MG63 (cell line): ENCODE results near the gene GYG2. TPM values are rescaled to one million over a fixed set of nuclear protein-coding genes. Genes with fewer than 3 reads are reported as not detected.
"Not testable (repeated sequence)": the region's sequence is repeated elsewhere in the genome, so short reads cannot be mapped to it uniquely, and the experiment has no call there.

Source experiments
- DNase-seq: peaks from one replicate; pipeline ENCODE4 v3.0.0-alpha.2; 2020
- H3K27me3 ChIP-seq: fragments of 250-450 bp; sonication (Bioruptor Pico); 2 replicates; pipeline ENCODE4 v1.5.1; 2020; ENCODE audit warnings: mild to moderate bottlenecking, moderate library complexity
- H3K36me3 ChIP-seq: fragments of 250-450 bp; sonication (Bioruptor Pico); 2 replicates; pipeline ENCODE4 v1.5.1; 2020; ENCODE audit warnings: mild to moderate bottlenecking, moderate library complexity
- H3K4me3 ChIP-seq: fragments of 250-450 bp; sonication (Bioruptor Pico); 2 replicates; pipeline ENCODE4 v1.5.1; 2020; ENCODE audit warnings: mild to moderate bottlenecking, moderate library complexity
- H3K9me3 ChIP-seq: fragments of 250-450 bp; sonication (Bioruptor Pico); 2 replicates; pipeline ENCODE4 v1.5.1; 2020; ENCODE audit warnings: mild to moderate bottlenecking, moderate library complexity
- total RNA-seq: library from RNA; depleted of rRNA; stranded (reverse); fragments of >200 nt; shearing (Covaris generic); gene quantifications from 2 replicates; pipeline ENCODE4 v1.2.3, GENCODE V29; 2014; ENCODE audit warnings: low replicate concordance; rRNA removed

Gene GYG2
- total RNA-seq: 0.76 and 4.0 TPM in 2 replicates

- peak; percentile 65 for DNase-seq
- Histone ChIP-seq H3K36me3 (no peaks in the 10 kb centered on the region), H3K4me3 (peak within 1 kb of the TSS; percentile 35), H3K27me3 (no peaks in the 10 kb centered on the region), H3K9me3 (no peaks in the 10 kb centered on the region)
Measured at GRCh38 chrX:2828344-2828958, at the start of gene GYG2. Gene GYG2 (plus strand): TSS chrX:2828930. CDS start chrX:2830189, 1,259 bp downstream.

GRCh38 chrX:2780472-2781225 lies 48.1 kb upstream of the GYG2 start:
- H3K36me3 ChIP-seq, H3K9me3 ChIP-seq, H3K27me3 ChIP-seq, DNase-seq, H3K4me3 ChIP-seq: not testable (repeated sequence)

- no peak for DNase-seq
- no peaks in the 10 kb centered on the region for H3K36me3 ChIP-seq
Measured at GRCh38 chrX:2781226-2781571, 47.5 kb upstream of the GYG2 start.

GRCh38 chrX:2781698-2782097 lies 47.0 kb upstream of the GYG2 start:
- Histone ChIP-seq H3K4me3 (no peak overlapping the region), H3K27me3 (no peaks in the 10 kb centered on the region; the same call in 1 of the 2 replicates), H3K9me3 (no peaks in the 10 kb centered on the region), H3K36me3 (no peaks in the 10 kb centered on the region)
- DNase-seq: no peak

More at GRCh38 chrX:2781226-2781571, 47.5 kb upstream of the GYG2 start:
- Histone ChIP-seq H3K4me3 (no peak overlapping the region), H3K27me3 (peaks cover 2% of the 10 kb centered on the region; the same call in 1 of the 2 replicates), H3K9me3 (no peaks in the 10 kb centered on the region)

- no peaks in the 10 kb centered on the region; the same call in 1 of the 2 replicates for H3K27me3 ChIP-seq
- no peaks in the 10 kb centered on the region for H3K9me3 ChIP-seq
- no peak overlapping the region for H3K4me3 ChIP-seq
- no peaks in the 10 kb centered on the region for H3K36me3 ChIP-seq
- no peak for DNase-seq
Measured at GRCh38 chrX:2782171-2782570, 46.6 kb upstream of the GYG2 start.

GRCh38 chrX:2782778-2783177 lies 46.0 kb upstream of the GYG2 start:
- Histone ChIP-seq H3K27me3 (no peaks in the 10 kb centered on the region), H3K9me3 (no peaks in the 10 kb centered on the region), H3K36me3 (no peaks in the 10 kb centered on the region), H3K4me3 (no peak overlapping the region)
- no peak for DNase-seq

- Histone ChIP-seq H3K27me3 (no peaks in the 10 kb centered on the region), H3K36me3 (no peaks in the 10 kb centered on the region), H3K9me3 (no peaks in the 10 kb centered on the region), H3K4me3 (no peak overlapping the region)
- DNase-seq: no peak
Measured at GRCh38 chrX:2784026-2784425, 44.7 kb upstream of the GYG2 start.

- H3K27me3 ChIP-seq: no peaks in the 10 kb centered on the region
- no peaks in the 10 kb centered on the region for H3K36me3 ChIP-seq
- no peaks in the 10 kb centered on the region for H3K9me3 ChIP-seq
- no peak overlapping the region for H3K4me3 ChIP-seq
- DNase-seq: no peak
Measured at GRCh38 chrX:2785538-2785937, 43.2 kb upstream of the GYG2 start.

- no peak for DNase-seq
- no peaks in the 10 kb centered on the region for H3K27me3 ChIP-seq
Measured at GRCh38 chrX:2788980-2789379, 39.8 kb upstream of the GYG2 start.

GRCh38 chrX:2789569-2789968 lies 39.2 kb upstream of the GYG2 start:
- Histone ChIP-seq H3K4me3 (no peak overlapping the region), H3K36me3 (no peaks in the 10 kb centered on the region), H3K9me3 (no peaks in the 10 kb centered on the region), H3K27me3 (no peaks in the 10 kb centered on the region)
- DNase-seq: no peak

More at GRCh38 chrX:2788980-2789379, 39.8 kb upstream of the GYG2 start:
- no peak overlapping the region for H3K4me3 ChIP-seq
- H3K9me3 ChIP-seq: no peaks in the 10 kb centered on the region
- no peaks in the 10 kb centered on the region for H3K36me3 ChIP-seq

GRCh38 chrX:2793752-2794151 lies 35.0 kb upstream of the GYG2 start:
- DNase-seq: no peak
- no peaks in the 10 kb centered on the region for H3K36me3 ChIP-seq
- H3K9me3 ChIP-seq: no peaks in the 10 kb centered on the region
- no peak overlapping the region for H3K4me3 ChIP-seq
- no peaks in the 10 kb centered on the region for H3K27me3 ChIP-seq

- no peak for DNase-seq
- Histone ChIP-seq H3K36me3 (no peaks in the 10 kb centered on the region), H3K27me3 (no peaks in the 10 kb centered on the region), H3K9me3 (no peaks in the 10 kb centered on the region), H3K4me3 (no peak overlapping the region)
Measured at GRCh38 chrX:2794336-2794735, 34.4 kb upstream of the GYG2 start.

GRCh38 chrX:2796808-2797207 lies 31.9 kb upstream of the GYG2 start:
- H3K27me3 ChIP-seq, DNase-seq, H3K4me3 ChIP-seq, H3K36me3 ChIP-seq, H3K9me3 ChIP-seq: not testable (repeated sequence)

GRCh38 chrX:2799369-2799768 lies 29.4 kb upstream of the GYG2 start:
- Histone ChIP-seq H3K4me3 (no peak overlapping the region), H3K9me3 (no peaks in the 10 kb centered on the region), H3K27me3 (no peaks in the 10 kb centered on the region), H3K36me3 (no peaks in the 10 kb centered on the region)
- DNase-seq: no peak

GRCh38 chrX:2799980-2800379 lies 28.8 kb upstream of the GYG2 start:
- not testable (repeated sequence) for DNase-seq, H3K4me3 ChIP-seq, H3K9me3 ChIP-seq, H3K36me3 ChIP-seq, H3K27me3 ChIP-seq

GRCh38 chrX:2801223-2801622 lies 27.5 kb upstream of the GYG2 start:
- no peak for DNase-seq
- no peaks in the 10 kb centered on the region for H3K27me3 ChIP-seq
- H3K9me3 ChIP-seq: no peaks in the 10 kb centered on the region
- H3K36me3 ChIP-seq: no peaks in the 10 kb centered on the region
- no peak overlapping the region for H3K4me3 ChIP-seq

GRCh38 chrX:2802376-2803090 lies 26.2 kb upstream of the GYG2 start:
- not testable (repeated sequence) for H3K4me3 ChIP-seq, H3K36me3 ChIP-seq, DNase-seq, H3K9me3 ChIP-seq, H3K27me3 ChIP-seq
